ENCODE measurements around the gene SHISA8.
"Not testable (repeated sequence)": the region's sequence is repeated elsewhere in the genome, so short reads cannot be mapped to it uniquely, and the experiment has no call there.

Gene SHISA8

DNA sequence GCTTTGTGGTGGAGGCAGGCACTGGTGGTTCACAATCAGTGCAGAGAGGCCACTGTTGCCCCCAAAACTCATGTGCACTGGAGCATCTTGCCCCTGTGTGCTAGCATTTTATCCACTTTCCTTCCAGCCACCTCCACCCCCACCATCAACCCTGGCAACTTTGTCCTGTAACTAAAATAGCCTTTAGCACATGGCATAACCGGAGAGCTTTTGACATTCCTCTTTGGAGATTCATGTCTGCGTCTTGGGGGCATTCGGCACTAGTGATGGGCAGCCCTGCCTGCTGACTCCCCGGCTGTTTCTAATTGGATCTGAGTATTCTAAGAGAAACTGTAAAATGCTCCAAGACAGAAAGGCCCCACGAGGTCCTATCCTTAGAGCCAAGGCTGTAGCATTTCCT, 15.8 kb downstream of the SHISA8 start:
- no peak for DNase-seq (ENCODE audit: low read depth, low spot score)

DNA sequence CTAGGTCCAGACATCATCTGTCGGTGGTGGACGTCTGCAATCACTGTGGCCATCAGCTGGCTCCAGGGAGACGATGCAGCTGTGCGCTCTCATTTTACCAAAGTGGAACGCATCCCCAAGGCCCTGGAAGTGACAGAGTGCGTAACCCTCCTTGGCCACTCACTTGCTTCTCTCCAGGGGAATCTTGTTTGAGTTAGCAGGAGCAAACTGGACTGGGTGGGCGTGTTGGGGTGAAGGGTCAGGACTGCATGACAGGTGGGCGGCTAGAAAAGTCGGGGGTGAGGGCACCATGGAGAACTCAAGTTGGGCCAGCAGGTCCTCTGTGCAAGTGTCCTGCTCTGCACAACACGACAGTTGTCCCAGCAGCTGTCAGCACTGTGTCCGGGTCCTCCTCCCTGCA, 16.2 kb downstream of the SHISA8 start:
- DNase-seq (ENCODE audit: low read depth, low spot score), result no peak

DNA sequence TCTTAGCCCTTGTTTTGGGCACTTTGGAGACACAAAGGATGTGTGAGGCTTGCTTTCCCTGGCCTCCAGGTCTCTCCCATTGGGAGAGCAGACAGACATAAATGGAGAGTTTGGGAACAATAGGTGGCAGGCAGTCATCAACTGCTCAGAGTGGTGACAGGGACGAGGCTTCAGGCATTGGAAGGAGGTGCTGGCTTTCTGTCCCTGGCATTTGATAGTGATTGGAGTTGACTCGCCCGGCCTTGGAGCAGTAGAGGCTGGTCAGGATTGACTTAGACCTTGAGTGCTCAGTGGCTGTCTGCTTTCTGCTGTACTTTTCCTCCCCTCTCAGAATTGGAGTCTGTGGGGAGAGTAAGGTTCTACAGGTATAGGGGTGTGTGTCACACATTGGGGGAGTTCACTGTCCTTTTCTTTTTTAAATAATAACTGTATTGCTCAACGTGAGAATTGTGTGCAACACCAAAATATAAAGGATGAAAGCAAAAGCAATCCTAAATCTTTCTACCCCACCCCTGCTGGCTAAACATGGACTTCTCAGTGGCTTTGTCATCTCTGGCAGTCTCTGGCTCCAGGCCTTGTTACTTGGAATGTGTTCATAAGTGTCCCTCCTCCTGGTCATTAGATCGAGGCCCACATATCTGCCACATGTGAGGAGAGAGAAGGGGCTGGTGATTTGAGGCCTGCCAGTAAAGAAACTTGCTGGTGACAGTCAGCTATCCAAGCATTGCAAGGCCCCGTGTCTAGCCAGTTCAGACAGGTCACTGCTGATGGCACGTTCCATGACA, 21.1 kb downstream of the SHISA8 start:
- DNase-seq (ENCODE audit: low read depth, low spot score), result no peak

DNA sequence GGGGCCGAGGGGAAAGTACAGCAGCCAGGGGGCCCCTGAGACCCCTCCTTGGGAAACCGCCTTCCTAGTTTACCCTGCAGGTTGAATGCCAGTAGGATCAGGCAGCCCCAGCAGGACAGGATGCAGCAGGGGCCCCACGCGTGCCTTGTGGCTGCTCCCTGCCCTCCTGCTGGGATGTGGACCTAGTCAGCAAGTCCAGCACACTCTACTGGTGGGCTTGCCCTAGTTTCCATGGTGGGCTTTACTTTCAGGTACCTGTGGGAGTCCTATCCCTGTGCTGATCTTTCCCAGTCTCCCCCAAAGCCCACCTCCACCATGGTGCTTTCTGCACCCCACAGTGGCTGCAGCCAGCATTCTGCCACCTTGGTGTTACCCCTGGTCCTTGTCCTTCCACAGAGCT, 22.2 kb downstream of the SHISA8 start:
- no peak for DNase-seq (ENCODE audit: low read depth, low spot score)

DNA sequence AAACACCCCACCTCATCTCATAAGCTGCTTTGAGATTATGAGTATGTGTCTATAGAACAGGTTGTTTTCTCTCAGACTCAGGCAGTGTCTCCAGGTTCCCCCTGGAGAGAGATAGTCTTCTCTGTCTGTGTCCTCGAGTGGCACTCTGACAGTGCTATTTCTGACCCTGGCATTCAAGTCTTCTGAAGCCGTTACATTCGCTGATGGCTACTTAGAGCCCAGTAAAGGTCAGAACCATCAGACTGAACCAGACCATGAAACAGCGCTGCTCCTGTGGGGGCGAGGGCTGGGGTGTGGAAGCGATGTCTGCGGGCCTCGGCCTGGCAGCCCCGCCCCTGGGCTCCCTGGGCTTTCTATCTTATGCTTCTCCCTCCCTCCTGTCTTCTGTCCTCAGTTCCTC, 23.5 kb downstream of the SHISA8 start:
- DNase-seq (ENCODE audit: low read depth, low spot score), result no peak

DNA sequence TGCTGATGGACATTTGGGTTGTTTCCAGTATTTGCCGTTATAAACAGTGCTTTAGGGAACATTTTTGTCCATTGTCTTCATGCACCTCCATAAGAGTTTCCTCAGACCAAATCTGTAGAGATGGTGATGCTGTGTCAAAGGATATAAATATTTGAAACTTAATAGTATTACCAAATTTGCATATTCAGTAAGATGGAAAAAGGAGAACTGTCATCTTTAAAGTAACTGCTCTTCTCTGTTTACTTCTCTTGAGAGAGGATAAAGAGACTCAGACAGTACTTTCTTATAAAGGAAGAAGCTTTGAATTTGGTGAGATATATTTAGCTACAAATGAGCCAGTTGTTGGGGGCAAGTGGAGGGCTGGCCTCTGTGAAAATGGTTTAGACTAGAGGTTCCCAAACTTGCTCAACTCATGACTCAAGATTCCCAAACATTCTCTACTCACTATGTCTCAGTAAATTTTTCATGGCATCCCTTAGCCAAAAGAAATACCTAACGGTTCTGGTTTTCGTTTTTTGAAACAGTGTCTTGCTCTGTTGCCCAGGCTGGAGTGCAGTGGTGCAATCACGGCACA, 26.2 kb downstream of the SHISA8 start:
- no peak for DNase-seq (ENCODE audit: low read depth, low spot score)

DNA sequence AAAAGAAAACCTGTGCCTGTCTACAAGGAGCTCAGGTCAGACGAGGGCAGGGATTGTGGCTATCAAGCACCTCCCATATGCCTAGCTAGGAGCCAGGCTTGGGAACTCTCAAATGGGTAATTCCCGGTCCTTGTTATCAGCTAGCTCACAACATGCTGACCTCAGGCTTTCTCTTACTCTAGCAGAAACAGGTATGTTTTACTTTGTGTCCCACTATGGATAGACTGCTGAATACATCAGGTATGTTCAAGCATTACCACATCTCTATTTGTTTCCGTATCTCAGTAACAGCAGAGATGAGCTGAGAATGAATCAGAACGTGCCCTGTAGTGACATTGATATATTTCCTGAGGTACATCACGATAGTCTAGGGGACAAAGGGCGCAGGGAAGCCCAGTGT, 29.4 kb downstream of the SHISA8 start:
- DNase-seq (ENCODE audit: low read depth, low spot score), result no peak

DNA sequence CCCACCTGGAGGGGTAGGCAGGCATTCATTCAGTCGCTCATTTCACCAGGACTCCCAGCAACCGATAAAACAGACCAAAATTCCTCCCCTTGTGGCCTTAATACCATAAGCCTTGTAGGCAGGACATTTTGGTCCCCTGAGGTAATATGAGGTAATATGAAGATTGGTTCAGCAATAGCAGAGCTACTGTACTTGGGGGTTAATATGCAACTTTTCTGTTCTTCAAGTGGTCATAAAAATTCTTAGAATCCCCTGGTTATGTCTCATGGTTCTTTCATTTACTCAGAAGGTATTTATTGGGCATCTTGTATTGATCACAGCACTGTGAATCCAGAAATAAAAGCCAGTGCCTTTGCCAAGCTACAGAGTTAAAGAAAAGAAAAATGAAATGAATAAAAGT, 29.8 kb downstream of the SHISA8 start:
- no peak for DNase-seq (ENCODE audit: low read depth, low spot score)

DNA sequence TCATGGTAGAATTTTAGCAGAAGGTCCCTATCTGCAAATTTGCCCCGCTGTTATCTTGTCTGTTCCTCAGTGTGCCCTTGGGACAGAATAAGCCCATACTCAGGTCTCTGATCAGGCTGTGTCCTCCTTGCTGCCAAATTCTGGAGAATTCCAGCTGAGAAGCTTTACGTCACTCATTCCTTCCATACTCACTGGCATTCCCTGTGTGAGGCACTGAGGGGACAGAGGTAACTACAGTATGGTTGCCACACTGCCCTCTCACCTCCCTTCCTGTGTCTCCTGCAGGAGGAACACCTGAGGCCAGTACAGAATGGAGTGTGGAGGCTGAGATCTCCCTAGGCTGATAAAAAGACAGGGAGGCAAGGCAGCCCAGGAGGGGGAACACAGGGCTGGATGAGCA, 31.5 kb downstream of the SHISA8 start:
- no peak for DNase-seq (ENCODE audit: low read depth, low spot score)

DNA sequence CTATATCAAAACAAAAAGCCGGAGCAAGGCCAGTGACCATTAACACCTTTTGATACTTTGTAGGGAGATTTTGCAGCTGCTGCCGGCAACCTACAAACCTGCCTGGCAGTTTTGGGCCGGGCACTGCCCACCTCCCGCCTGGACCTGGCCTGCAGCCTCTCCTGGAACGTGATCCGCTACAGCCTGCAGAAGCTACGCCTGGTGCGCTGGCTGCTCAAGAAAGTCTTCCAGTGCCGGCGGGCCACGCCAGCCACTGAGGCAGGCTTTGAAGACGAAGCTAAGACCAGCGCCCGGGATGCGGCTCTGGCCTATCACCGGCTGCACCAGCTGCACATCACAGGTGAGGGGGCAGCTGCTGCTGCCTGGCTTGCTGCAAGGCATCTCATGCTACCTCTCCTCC, 34.2 kb downstream of the SHISA8 start:
- no peak for DNase-seq (ENCODE audit: low read depth, low spot score)

DNA sequence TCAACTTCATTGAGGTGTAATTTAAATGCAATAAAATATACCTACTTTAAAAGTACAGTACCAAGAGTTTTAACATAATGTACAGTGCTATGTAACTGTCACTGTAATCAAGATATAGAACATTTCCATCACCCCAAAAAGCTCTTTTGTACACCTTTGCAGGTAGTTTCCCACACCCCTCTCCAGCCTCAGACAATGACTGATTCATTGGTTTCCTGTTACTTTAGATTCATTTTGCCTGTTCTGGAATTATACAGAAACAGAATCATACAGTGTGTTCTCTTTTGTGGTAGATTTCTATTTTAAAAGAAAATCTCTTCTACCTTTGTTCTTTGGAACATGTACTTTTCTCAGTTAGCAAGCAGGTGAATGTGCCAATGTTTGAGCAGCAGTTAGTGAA, 38.2 kb downstream of the SHISA8 start:
- DNase-seq (ENCODE audit: low read depth, low spot score), result no peak

DNA sequence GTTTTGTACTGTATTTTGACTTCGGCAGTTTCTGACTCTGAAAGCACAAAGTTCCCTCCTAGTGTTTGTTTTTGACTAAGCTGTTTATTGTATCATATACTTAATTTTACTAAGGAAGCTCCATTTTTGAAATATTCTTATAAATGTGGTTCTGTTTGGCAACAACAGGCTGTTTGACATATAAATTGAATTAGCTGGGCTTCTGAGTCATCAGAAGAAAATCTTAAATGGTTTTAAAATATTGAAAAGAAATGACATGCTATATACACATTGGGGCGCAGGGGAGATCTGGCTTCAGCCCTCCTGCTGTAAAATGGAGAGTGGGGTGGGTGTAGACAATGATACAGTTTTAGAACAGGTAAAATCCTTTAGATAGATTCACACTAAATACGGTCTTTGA, 38.6 kb downstream of the SHISA8 start:
- no peak for DNase-seq (ENCODE audit: low read depth, low spot score)

DNA sequence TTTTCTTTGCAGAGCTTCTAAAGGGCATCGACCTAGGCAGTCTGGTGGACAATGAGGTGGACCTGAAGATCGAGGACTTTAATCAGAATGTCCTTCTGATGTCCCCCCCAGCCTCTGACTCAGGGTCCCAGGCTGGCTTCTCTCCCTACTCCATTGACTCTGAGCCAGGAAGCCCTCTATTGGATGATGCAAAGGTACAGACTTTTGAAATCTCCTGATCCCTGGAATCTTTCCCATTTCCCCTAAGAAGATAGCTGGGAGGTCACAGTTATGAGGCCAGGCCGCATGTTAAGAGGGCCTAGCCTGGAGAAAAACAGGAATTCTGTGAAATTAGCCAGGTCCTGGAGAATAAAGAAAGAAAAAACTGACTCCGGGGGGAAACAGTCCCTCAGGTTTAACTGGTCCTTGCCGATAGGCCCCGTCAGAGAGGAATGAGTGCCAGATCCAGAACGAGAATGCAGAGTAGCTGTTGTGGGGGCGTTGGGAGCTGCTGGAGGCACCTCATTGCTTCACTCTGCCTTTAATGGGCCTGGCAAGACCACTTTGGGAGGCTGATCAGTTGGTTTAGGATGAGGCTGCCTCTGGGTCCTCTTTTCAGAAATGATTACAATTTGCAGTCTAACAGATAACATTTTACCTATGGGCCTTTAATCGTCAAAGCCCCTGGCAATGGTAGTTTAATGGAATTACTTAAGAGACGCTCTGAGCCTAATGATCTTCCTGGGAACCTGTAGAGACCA, 39.2 kb downstream of the SHISA8 start:
- no peak for DNase-seq (ENCODE audit: low read depth, low spot score)

DNA sequence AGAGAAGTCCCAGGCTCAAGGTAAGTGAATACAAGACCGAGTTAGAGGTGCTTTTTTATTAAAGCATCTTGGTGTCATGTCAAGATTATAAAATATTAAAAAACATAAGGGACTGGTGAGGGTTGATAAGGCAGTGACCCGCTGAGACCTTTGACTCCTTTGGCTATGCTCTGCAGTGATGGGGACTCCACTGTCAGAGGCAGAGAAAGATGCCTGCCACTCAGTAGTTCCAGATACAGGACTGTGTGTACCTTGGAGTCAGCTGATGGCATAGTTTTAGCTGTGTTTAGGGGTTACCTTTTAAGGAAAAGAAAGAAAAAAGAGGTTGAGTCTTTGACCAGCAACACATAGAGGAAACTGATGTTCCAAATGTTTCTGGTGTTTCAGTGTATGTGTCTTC, 40.8 kb downstream of the SHISA8 start:
- DNase-seq (ENCODE audit: low read depth, low spot score), result no peak

DNA sequence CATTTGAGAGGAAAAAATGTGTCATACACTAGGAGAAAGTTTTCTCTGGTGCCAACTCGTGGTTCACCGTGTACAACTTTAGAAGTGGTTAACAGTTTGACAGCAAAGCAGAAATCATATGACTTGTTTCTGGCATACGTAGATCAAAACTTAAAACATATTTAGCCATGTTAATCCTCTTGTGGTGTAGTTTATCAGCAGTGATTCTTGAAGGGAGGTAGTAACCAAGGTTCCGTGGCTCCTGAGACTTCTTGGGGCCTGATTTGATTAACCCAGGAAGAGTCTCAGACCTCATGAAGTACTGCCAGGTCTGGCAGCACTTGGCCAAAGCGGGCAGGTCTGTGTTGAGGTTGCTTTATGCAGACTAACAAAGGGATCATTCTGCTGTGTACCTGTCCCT, 41.5 kb downstream of the SHISA8 start:
- DNase-seq (ENCODE audit: low read depth, low spot score), result peak; percentile 40

DNA sequence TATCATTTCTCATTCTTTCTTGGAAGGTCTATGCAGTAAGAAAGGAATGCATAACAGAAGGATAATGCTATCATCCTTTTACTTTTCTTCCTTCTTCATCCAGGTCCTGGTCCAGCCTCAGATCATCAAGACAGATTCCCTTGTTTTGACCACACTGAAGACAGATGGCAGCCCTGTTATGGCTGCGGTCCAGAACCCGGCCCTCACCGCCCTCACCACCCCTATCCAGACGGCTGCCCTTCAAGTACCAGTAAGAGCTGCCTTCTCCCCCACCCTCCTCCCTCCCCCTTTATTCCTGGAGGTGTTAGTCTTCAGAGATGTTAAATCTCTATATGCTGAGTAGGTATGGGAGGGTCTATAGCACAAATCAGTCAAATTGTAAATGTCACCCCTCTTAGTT, 44.1 kb downstream of the SHISA8 start:
- no peak for DNase-seq (ENCODE audit: low read depth, low spot score)

DNA sequence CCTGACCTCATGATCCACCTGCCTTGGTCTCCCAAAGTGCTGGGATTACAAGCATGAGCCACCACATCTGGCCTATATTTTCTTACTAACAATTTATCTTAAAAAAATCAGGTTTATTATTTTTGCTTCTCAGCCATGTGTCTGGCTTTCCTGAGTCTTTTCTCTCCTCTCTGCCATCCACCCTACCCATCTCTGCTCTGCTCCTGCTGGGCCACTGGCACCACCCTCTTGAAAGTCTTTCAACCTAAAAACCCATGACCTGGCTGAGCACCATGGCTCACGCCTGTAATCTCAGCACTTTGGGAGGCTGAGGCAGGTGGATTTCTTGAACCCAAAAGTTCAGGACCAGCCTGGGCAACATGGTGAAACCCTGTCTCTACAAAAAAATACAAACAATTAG, 44.8 kb downstream of the SHISA8 start:
- not testable (repeated sequence) for DNase-seq (ENCODE audit: low read depth, low spot score)

DNA sequence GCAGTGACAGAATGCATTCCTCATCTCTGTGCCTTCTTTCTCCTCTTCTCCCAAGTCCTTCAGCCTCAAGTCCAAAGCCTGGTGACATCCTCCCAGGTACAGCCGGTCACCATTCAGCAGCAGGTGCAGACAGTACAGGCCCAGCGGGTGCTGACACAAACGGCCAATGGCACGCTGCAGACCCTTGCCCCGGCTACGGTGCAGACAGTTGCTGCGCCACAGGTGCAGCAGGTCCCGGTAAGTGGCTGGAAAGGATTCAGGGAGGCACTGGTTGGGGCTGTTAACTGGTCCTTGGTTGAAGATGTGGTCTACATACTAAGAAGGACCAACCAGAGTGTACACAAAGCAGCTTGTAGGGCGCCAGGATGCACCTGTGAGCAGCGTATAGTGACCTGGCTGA, 46.3 kb downstream of the SHISA8 start:
- no peak for DNase-seq (ENCODE audit: low read depth, low spot score)

DNA sequence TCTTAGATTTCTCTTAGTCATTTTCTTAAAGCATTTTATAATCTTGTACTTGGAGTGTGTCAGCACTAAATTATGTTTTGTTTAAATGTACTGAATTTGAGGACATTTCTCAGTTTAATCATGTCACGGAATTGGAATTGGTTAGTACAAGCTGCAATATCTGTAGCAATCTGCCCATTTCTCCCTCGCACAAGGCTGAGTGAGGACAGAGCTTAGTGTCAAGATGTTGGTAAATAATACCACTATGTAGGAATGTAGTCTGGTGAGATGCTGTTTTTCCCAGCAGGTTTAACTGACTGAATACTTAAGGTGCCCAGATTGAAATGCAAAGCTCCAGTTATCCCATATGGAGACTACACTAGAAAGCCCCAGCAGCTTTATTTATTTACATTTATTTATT, 51.4 kb downstream of the SHISA8 start:
- DNase-seq (ENCODE audit: low read depth, low spot score), result no peak

DNA sequence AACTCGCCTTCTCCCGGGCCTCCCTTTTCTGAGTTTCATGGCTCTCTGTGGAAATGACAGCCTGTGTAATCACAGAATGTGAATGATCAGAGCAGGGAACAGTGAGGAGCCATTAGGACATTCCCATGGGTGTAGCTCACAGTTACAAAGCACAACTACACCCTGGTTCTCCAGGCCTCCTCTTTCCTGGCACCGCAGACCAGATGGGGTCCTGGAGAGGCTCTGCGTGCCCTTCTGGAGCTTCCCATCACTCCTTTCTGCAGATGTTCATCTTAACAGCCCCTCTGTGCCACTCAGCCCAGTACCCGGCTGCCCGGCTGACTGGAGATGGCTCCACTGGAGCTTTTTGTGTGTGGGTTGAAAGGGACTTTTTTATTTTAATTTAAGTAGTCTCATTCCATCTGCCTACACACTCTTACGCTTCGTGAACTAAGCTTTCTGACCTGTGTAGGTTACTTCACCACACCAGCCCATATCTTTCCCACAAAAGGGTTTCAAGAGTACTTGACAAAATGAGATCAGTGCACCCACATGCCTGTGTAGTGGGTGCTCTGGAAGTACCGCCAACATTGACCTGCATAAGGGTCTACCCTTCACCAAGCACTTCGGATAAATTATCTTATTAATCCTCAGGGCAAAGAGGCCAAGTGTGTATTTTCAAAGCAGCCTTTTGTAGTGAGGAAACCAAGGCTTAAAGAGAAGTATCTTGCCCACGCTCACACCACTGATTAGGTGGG, 52.2 kb downstream of the SHISA8 start:
- peak; percentile 29 for DNase-seq (ENCODE audit: low read depth, low spot score)

DNA sequence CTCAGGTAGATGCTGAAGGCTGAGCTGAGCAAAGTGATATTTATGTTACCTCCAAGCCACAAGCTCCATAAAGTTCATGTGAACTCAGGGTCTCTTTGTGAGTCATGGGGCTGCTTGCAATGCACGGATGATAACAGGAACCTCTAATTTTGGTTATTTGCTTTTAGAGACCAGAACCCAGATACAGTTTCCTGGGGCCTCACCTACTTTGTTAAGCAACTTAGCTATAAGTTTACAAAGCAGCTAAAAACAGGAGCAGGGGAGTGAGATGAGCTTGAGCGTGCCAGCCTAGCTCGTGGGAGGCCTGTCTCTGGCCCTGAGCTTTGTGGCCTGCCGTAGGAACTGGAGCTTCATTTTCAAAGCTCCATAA, 52.7 kb downstream of the SHISA8 start:
- DNase-seq (ENCODE audit: low read depth, low spot score), result no peak

All from astrocyte of the hippocampus (primary cell).